GM18868 (cell line): ENCODE results near the gene DOK6.
"Not testable (repeated sequence)": the region's sequence is repeated elsewhere in the genome, so short reads cannot be mapped to it uniquely, and the experiment has no call there.

Source experiments
- ATAC-seq: cut with Tn5 transposase; IDR thresholded peaks from one replicate; pipeline ENCODE4 v1.9.1; 2021; ENCODE audit warnings: mild to moderate bottlenecking, moderate library complexity; ENCODE audit not compliant: unreplicated experiment

Gene DOK6

GRCh38 chr18:69617408-69617807, 216.7 kb downstream of the DOK6 start:
- ATAC-seq: no peak

- no peak for ATAC-seq
Measured at GRCh38 chr18:69617888-69618287, 217.2 kb downstream of the DOK6 start.

GRCh38 chr18:69622184-69622583, 221.5 kb downstream of the DOK6 start:
- no peak for ATAC-seq

GRCh38 chr18:69622961-69623360, 222.3 kb downstream of the DOK6 start:
- no peak for ATAC-seq

- ATAC-seq: no peak
Measured at GRCh38 chr18:69626171-69626570, 225.5 kb downstream of the DOK6 start.

GRCh38 chr18:69626643-69627242, 226.1 kb downstream of the DOK6 start:
- ATAC-seq: no peak

GRCh38 chr18:69628774-69629359, 228.2 kb downstream of the DOK6 start:
- no peak for ATAC-seq

- no peak for ATAC-seq
Measured at GRCh38 chr18:69631281-69631680, 230.6 kb downstream of the DOK6 start.

- no peak for ATAC-seq
Measured at GRCh38 chr18:69635482-69635881, 234.8 kb downstream of the DOK6 start.

GRCh38 chr18:69636529-69637301, 236.0 kb downstream of the DOK6 start:
- ATAC-seq: peak; percentile 75

- ATAC-seq: no peak
Measured at GRCh38 chr18:69638056-69638455, 237.4 kb downstream of the DOK6 start.

- ATAC-seq: no peak
Measured at GRCh38 chr18:69647702-69648101, 247.0 kb downstream of the DOK6 start.

- ATAC-seq: no peak
Measured at GRCh38 chr18:69648486-69648885, 247.8 kb downstream of the DOK6 start.

- ATAC-seq: no peak
Measured at GRCh38 chr18:69649684-69650083, 249.0 kb downstream of the DOK6 start.

- ATAC-seq: no peak
Measured at GRCh38 chr18:69651243-69651642, 250.6 kb downstream of the DOK6 start.

GRCh38 chr18:69655816-69656215, 255.1 kb downstream of the DOK6 start:
- ATAC-seq: no peak

GRCh38 chr18:69658103-69658502, 257.4 kb downstream of the DOK6 start:
- ATAC-seq: no peak

GRCh38 chr18:69658685-69659084, 258.0 kb downstream of the DOK6 start:
- ATAC-seq: no peak

GRCh38 chr18:69659142-69659651, 258.5 kb downstream of the DOK6 start:
- ATAC-seq: no peak

- not testable (repeated sequence) for ATAC-seq
Measured at GRCh38 chr18:69662090-69662489, 261.4 kb downstream of the DOK6 start.

- ATAC-seq: no peak
Measured at GRCh38 chr18:69664399-69664798, 263.7 kb downstream of the DOK6 start.

- no peak for ATAC-seq
Measured at GRCh38 chr18:69674292-69674877, 273.7 kb downstream of the DOK6 start.
